IPS-18a (cell line): ENCODE measurements around the gene ORAI3.

ENCODE experiments used
- H3K27ac ChIP-seq: one replicate; pipeline ENCODE4 v1.5.1; 2013; ENCODE audit warnings: low read length
- H3K27me3 ChIP-seq: one replicate; pipeline ENCODE4 v1.6.1; 2013; ENCODE audit warnings: mild to moderate bottlenecking, low read length; ENCODE audit not compliant: control insufficient read depth, insufficient read depth
- H3K36me3 ChIP-seq: one replicate; pipeline ENCODE4 v1.6.1; 2013; ENCODE audit warnings: low read depth, low read length; ENCODE audit not compliant: control insufficient read depth
- H3K4me1 ChIP-seq: one replicate; pipeline ENCODE4 v1.6.1; 2013; ENCODE audit warnings: low read depth, low read length; ENCODE audit not compliant: control insufficient read depth
- H3K4me3 ChIP-seq: one replicate; pipeline ENCODE4 v1.5.1; 2013; ENCODE audit warnings: low read length
- H3K9ac ChIP-seq: one replicate; pipeline ENCODE4 v1.6.1; 2013; ENCODE audit warnings: mild to moderate bottlenecking, low read length, moderate library complexity
- H3K9me3 ChIP-seq: one replicate; pipeline ENCODE4 v1.6.1; 2013; ENCODE audit warnings: low read depth, low read length; ENCODE audit not compliant: control insufficient read depth

Gene ORAI3

GRCh38 chr16:30980023-30980371 lies 31.1 kb downstream of the ORAI3 start:
- no peaks in the 10 kb centered on the region for H3K4me1 ChIP-seq
- peaks cover 69% of the 10 kb centered on the region for H3K36me3 ChIP-seq
- no peak overlapping the region for H3K4me3 ChIP-seq
- no peak overlapping the region for H3K27ac ChIP-seq
- no peaks in the 10 kb centered on the region for H3K27me3 ChIP-seq
- H3K9me3 ChIP-seq, result no peaks in the 10 kb centered on the region
- no peak overlapping the region for H3K9ac ChIP-seq

GRCh38 chr16:30980434-30980833 lies 31.6 kb downstream of the ORAI3 start:
- peaks cover 65% of the 10 kb centered on the region for H3K36me3 ChIP-seq
- no peak overlapping the region for H3K4me3 ChIP-seq
- no peaks in the 10 kb centered on the region for H3K4me1 ChIP-seq
- H3K9ac ChIP-seq, result no peak overlapping the region
- no peak overlapping the region for H3K27ac ChIP-seq
- H3K27me3 ChIP-seq, result no peaks in the 10 kb centered on the region
- H3K9me3 ChIP-seq, result no peaks in the 10 kb centered on the region

GRCh38 chr16:30980959-30981358 lies 32.1 kb downstream of the ORAI3 start:
- no peaks in the 10 kb centered on the region for H3K9me3 ChIP-seq
- no peak overlapping the region for H3K9ac ChIP-seq
- H3K4me3 ChIP-seq, result no peak overlapping the region
- no peak overlapping the region for H3K27ac ChIP-seq
- H3K36me3 ChIP-seq, result peaks cover 59% of the 10 kb centered on the region
- no peaks in the 10 kb centered on the region for H3K27me3 ChIP-seq
- H3K4me1 ChIP-seq, result no peaks in the 10 kb centered on the region

- Histone ChIP-seq H3K9me3 (no peaks in the 10 kb centered on the region), H3K27ac (no peak overlapping the region), H3K4me3 (no peak overlapping the region), H3K9ac (no peak overlapping the region), H3K27me3 (no peaks in the 10 kb centered on the region), H3K4me1 (no peaks in the 10 kb centered on the region), H3K36me3 (peaks cover 45% of the 10 kb centered on the region)
These were observed 33.9 kb downstream of the ORAI3 start for GRCh38 chr16:30982548-30983288.

GRCh38 chr16:30983289-30983889 lies 34.5 kb downstream of the ORAI3 start:
- no peak overlapping the region for H3K9ac ChIP-seq
- H3K4me3 ChIP-seq, result no peak overlapping the region
- H3K9me3 ChIP-seq, result no peaks in the 10 kb centered on the region
- peaks cover 42% of the 10 kb centered on the region for H3K36me3 ChIP-seq
- no peaks in the 10 kb centered on the region for H3K27me3 ChIP-seq
- no peaks in the 10 kb centered on the region for H3K4me1 ChIP-seq
- no peak overlapping the region for H3K27ac ChIP-seq

GRCh38 chr16:30983898-30984610 lies 35.2 kb downstream of the ORAI3 start:
- H3K9me3 ChIP-seq, result no peaks in the 10 kb centered on the region
- H3K27ac ChIP-seq, result no peak overlapping the region
- H3K27me3 ChIP-seq, result no peaks in the 10 kb centered on the region
- no peaks in the 10 kb centered on the region for H3K4me1 ChIP-seq
- H3K36me3 ChIP-seq, result peaks cover 39% of the 10 kb centered on the region
- no peak overlapping the region for H3K9ac ChIP-seq
- H3K4me3 ChIP-seq, result no peak overlapping the region

GRCh38 chr16:30984669-30985400 lies 36.0 kb downstream of the ORAI3 start, which contains the start of gene HSD3B7:
Gene HSD3B7 (plus strand): TSS chr16:30985207. CDS start chr16:30985659, 452 bp downstream.
- H3K9ac ChIP-seq, result no peak within 1 kb of the TSS
- no peak within 1 kb of the TSS for H3K27ac ChIP-seq
- H3K9me3 ChIP-seq, result no peaks in the 10 kb centered on the region
- H3K4me1 ChIP-seq, result no peaks in the 10 kb centered on the region
- H3K36me3 ChIP-seq, result peaks cover 35% of the 10 kb centered on the region
- H3K4me3 ChIP-seq, result peak within 1 kb of the TSS; percentile 33
- H3K27me3 ChIP-seq, result no peaks in the 10 kb centered on the region

GRCh38 chr16:30985401-30986128 lies 36.7 kb downstream of the ORAI3 start:
- Histone ChIP-seq H3K9ac (no peak overlapping the region), H3K27ac (no peak overlapping the region), H3K27me3 (no peaks in the 10 kb centered on the region), H3K4me3 (peak overlapping the region; percentile 33), H3K9me3 (no peaks in the 10 kb centered on the region), H3K36me3 (peaks cover 29% of the 10 kb centered on the region), H3K4me1 (no peaks in the 10 kb centered on the region)

- Histone ChIP-seq H3K27me3 (no peaks in the 10 kb centered on the region), H3K27ac (no peak overlapping the region), H3K4me3 (no peak overlapping the region), H3K4me1 (no peaks in the 10 kb centered on the region), H3K9me3 (no peaks in the 10 kb centered on the region), H3K36me3 (peaks cover 21% of the 10 kb centered on the region), H3K9ac (no peak overlapping the region)
These were observed 37.5 kb downstream of the ORAI3 start for GRCh38 chr16:30986129-30986991.

GRCh38 chr16:30987581-30988190 lies 38.8 kb downstream of the ORAI3 start:
- no peak overlapping the region for H3K27ac ChIP-seq
- no peaks in the 10 kb centered on the region for H3K9me3 ChIP-seq
- no peak overlapping the region for H3K4me3 ChIP-seq
- no peaks in the 10 kb centered on the region for H3K27me3 ChIP-seq
- H3K4me1 ChIP-seq, result no peaks in the 10 kb centered on the region
- peaks cover 13% of the 10 kb centered on the region for H3K36me3 ChIP-seq
- H3K9ac ChIP-seq, result no peak overlapping the region
